GM15510 (cell line): ENCODE results near the gene LTC4S.

Experiments used
- POLR2A ChIP-seq: IDR thresholded peaks from 3 replicates; pipeline ENCODE4 v1.6.1; 2011; ENCODE audit warnings: borderline replicate concordance; ENCODE audit not compliant: insufficient read length; ENCODE audit errors: extremely low read depth

Gene LTC4S

DNA sequence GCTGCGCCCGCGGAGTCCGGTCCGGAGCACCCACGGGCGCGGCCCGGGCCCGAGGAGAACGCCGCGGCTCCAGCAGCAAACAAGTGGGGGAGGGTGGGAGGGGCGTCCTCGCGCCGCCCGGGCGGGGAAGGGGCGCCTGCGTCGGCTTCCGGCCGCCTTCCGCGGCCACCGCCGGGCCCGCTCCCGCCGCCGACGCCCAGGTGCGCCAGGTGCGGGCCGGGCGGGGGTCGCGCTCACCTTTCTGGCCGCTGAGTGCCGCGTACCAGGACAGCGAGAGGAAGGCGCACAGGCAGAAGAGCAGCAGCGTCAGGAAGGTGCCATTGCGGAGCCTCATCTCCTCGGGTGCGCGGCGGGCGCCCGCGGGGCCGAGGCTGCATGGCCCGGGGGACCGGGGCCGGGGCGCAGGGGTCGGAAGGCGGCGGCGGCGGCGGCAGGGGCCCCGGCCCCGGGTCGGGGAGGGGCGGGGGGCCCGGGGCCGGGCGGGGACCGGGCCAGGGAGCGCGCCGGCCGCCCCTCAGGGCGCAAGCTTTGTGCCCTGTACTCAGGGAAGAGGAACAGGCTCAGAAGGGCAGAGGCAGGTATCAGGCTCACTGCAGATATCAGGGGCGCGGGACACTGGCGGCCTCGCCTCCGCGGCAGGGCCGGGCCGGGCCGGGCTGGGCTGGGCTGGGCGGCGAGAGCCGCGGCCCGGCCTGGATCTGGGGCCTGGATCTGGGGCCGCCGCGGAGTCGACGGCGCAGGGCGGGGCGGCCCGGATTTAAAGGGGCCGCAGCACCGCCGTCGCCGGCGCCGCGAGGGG, 12.7 kb downstream of the LTC4S start, which contains the start of gene MGAT4B:
Gene MGAT4B (minus strand): TSS at position 617 of the 799 bp plus-strand sequence. CDS start 283 bp downstream, at position 334.
- TF ChIP-seq POLR2A, result peak; percentile 84

DNA sequence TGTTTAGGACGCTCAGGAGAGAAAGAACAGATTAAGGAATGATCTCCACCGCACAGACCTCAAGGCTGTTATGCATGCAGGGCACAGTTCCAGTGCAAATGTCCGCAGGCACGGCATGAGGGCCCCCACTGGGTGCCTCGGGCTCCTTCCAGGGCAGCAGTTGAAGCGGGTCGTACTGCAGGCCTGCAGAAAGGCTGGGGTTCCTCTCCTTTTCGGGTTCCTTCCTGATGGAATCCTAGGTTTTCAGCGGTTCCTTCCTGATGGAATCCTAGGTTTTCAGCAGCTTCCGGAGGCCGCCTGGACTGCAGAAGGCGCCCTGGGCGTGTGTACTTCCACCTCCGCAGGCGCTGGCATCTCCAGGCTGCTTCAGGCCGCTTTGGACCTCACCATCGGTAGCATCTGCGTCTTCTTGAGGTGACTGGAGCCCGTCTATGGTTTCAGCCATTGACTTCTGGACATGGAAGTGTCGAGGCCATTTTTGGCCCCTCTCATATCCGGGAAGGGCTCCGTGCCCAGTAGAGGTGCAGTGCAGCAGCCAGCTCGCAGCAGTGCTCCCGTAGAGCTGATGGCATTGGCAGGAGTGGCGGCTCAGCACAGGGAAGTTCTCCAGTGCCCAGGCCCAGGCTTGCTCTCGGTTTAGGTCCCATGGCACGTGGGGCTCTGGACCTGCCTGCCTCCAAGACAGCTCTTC, 18.5 kb downstream of the LTC4S start:
- TF ChIP-seq POLR2A, result no peak

DNA sequence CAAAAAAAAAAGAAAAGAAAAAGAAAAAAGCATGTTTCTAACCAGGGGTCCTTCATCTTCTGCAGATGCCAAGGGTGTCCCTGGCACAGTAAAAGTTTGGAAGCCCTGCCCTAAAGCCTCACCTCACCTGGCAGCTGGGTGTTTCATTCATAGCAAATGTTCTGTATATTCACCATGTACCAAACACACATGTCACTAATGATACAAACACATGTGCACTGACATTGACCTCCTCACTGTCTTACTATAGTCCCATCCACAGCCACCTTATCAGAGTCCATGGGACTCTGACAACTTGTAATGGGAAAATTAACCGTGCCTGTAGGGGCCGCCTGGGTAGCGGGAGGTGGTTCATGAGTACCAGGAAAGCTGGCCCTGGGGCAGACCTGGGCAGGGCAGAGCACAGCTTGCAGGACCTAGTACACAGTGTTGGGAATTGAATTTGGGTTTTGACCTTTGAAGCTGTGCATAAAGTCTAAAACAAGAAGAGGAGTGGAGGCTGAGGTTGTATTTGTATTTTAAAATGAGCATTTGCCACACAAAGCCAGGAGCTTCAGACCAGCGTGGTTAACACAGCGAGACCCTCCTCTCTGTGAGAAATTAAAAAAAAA, 19.3 kb downstream of the LTC4S start:
- no peak for TF ChIP-seq POLR2A

GRCh38 chr5:179814090-179814489, 20.3 kb downstream of the LTC4S start:
- no peak for TF ChIP-seq POLR2A

GRCh38 chr5:179815491-179816249, 21.9 kb downstream of the LTC4S start:
- TF ChIP-seq POLR2A, result no peak

DNA sequence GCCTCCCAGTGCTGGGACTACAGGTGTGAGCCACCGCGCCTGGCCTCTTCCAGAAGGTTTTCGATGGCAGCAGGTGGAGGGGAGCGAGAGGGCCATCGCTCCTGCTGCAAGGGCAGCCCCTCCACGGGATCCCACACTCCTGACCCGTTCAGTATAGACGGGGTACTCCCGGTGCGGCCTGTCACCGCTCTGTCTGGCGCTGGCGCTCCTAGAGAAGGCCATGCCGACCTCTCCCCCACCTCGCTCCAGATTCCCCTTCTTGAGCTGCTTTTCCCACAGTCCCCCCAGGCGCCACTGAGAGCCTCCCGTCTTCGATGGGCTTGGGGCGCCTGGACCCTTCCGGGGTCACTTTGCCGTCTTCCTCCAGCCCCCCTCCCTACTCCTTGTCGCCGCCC, 22.6 kb downstream of the LTC4S start:
- no peak for TF ChIP-seq POLR2A

DNA sequence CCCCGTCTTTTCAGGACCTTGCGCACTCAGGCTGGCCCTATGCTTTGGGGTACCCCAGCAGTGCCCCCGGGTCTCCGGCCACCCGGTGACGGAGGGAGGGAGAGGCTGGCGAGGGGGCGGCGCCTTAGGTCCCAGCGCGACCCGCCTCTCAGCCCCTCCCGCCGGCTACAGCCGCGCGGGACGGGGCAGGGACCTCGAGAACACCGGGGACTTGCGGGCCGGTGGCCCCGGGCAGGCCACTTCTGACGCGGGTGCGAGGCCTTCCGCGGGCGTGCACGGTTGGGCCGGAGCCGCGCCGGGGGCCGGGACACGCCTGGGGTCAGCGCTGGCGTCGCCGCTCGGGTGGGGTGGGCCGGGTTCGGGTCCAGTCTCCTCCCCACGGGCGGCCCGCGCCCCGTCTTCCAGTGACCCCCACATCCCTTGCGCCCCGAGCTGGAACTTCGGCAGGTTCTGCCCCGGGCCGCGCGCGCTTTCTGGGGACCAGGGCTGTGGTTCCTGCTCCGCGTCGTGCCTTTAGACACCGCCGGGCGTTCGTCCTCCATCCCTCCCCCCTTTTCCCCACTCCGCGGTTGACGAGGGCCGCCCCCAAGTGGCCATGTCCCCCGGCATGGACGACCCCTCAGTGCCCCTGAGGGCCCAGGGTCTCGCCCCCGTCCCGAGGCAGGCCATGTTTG, 23.1 kb downstream of the LTC4S start:
- TF ChIP-seq POLR2A, result no peak

DNA sequence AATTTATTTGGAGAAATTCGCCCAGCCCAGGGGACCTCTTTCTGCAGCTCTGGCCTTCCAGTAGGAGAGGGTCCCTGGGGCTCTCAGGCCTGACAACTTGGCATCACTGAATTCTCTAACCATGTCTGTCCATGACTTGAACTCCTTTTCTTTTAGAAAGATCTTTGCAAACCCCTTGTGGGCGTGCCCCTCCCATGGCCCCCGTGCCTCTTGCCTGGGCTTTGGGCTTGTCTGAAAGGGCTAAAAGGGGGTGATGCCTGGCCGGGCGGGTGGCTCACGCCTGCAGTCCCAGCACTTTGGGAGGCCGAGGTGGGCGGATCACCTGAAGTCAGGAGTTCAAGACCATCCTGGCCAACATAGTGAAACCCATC, 23.7 kb downstream of the LTC4S start:
- TF ChIP-seq POLR2A, result no peak

GRCh38 chr5:179817890-179818745, 24.3 kb downstream of the LTC4S start:
- TF ChIP-seq POLR2A, result no peak

DNA sequence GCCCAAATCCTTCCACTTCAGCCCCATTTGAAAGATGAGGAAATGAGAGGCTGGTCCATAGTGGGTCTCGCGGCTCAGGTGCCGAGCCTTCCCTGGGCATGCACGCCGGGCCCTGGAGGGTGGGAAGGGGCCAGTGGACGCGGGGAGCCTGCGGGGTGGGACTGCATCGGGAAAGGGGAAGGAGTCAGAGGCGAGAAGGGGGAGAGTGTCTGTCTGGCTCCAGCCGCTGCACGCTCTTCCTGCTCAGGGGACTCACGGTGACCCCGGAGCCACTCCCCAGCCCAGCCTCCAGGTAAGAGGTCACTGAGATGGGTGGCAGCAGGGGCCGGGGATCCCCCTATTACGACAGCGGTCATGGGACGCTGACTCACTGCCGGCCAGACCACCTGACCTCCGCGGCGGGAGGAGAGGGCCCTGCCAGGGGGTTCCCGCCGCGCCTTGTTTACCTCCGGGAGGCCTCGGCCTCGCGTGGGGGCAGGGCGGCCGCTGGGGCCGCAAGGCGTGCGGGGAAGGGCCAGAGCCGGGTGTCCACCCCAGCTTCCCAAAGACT, 25.0 kb downstream of the LTC4S start:
- peak; percentile 69 for TF ChIP-seq POLR2A

- TF ChIP-seq POLR2A, result no peak
Observed at GRCh38 chr5:179819296-179820126, 25.7 kb downstream of the LTC4S start.

GRCh38 chr5:179820127-179820482, 26.3 kb downstream of the LTC4S start:
- no peak for TF ChIP-seq POLR2A

- TF ChIP-seq POLR2A, result peak; percentile 99
Observed at GRCh38 chr5:179820483-179821297, 26.9 kb downstream of the LTC4S start, which contains the start of gene SQSTM1. TSS of gene SQSTM1 (plus strand) at chr5:179820905. CDS start at chr5:179820937, 32 bp downstream.
